GM13977 (cell line): ENCODE measurements around the gene HECTD3.

ENCODE experiments used
- DNase-seq: peaks from one replicate; pipeline ENCODE4 v3.0.0; 2012; ENCODE audit warnings: low spot score
- in situ Hi-C: fragments of 300-500 bp; cut with MboI; formaldehyde crosslinking; loops from one replicate; pipeline ENCODE4 v1.12.0; 2022; ENCODE audit warnings: low sequenced_read_pairs, low pct_unique_long_range_greater_than_20kb, mixed read lengths, inconsistent platforms; ENCODE audit not compliant: unreplicated experiment
- TF ChIP-seq, protein P1 (sequence below): IDR thresholded peaks from 2 replicates; pipeline ENCODE4 v1.5.1; 2012; ENCODE audit warnings: mild to moderate bottlenecking, control low read depth; ENCODE audit not compliant: insufficient read depth; ENCODE audit errors: extremely low read depth, missing control alignments

The HECTD3 gene

DNA sequence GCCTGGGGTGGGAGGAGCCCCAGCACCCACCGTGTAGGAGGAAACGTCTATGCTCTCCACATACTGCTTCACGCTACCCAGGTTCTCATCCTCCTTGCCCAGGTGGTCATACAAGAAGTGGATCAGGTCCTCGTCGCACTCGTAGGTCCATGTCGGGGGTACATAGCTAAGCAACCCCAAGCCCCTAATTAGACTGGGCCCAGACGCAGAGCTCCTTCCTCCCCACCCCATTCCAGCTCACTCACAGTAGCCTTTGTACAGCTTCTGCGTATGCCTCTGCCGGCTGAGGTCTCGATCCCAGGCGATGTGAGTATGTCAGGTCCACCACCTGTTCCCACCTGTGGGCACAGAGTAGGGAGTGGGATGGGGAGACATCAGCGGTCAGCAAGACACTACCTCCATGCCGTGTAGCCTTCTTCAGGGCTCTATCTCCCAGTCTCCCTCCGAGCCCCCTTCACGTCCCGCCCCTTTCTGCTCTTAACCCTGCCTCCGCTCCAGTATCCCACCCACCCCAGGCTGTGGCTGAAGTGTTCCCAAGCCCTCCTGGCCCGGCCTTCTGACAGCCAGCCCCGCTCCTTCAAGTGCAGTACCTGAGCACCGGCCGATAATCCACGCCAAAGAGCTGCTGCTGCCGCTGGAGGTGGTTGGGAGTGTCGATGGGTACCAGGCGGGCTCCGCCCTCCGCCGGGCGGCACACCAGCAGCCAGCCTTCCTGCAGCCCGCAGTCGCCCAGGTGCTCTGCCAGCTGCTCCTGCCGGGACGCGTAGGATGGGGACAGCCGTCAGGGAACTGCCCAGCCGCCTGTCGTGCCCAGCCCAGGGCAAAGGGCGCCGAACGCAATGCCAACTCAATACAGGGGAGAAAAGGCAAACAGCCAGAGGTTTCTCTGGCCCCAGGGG lies 919 bp downstream of the HECTD3 start:
- no peak for DNase-seq
- in situ Hi-C loops, result loop anchor here (25.0 kb wide), 1 partner anchor 477 kb away; the partner anchor contains the start of gene TESK2
- TF ChIP-seq, protein P1, sequence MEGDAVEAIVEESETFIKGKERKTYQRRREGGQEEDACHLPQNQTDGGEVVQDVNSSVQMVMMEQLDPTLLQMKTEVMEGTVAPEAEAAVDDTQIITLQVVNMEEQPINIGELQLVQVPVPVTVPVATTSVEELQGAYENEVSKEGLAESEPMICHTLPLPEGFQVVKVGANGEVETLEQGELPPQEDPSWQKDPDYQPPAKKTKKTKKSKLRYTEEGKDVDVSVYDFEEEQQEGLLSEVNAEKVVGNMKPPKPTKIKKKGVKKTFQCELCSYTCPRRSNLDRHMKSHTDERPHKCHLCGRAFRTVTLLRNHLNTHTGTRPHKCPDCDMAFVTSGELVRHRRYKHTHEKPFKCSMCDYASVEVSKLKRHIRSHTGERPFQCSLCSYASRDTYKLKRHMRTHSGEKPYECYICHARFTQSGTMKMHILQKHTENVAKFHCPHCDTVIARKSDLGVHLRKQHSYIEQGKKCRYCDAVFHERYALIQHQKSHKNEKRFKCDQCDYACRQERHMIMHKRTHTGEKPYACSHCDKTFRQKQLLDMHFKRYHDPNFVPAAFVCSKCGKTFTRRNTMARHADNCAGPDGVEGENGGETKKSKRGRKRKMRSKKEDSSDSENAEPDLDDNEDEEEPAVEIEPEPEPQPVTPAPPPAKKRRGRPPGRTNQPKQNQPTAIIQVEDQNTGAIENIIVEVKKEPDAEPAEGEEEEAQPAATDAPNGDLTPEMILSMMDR, result no peak

- TF ChIP-seq, protein P1, result no peak
- no peak for DNase-seq
- in situ Hi-C loops, result loop anchor here (25.0 kb wide), 1 partner anchor 478 kb away; the partner anchor contains the start of gene TESK2
These were observed 1.7 kb downstream of the HECTD3 start for GRCh38 chr1:45009296-45009865.

DNA sequence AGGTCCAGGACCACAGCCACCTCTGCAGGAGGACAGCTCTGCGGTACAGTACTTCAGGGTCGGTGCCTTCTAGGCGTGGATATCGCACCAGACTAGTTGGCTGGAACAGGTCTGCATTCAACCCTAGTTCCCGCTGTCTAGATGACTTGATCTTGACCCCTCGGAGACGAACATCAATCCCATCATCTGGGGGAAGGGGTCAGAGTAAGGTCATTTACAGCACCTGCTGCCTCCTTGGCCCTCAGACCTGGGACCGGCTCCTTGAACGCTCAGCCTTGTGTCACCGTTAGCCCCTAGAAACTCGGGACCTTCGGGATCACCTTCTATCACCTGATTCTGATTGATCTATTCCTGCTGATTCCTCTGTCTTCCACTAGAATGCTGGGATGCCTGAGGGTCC lies 2.6 kb downstream of the HECTD3 start:
- in situ Hi-C loops, result loop anchor here (25.0 kb wide), 1 partner anchor 479 kb away; the partner anchor contains the start of gene TESK2
- no peak for DNase-seq
- TF ChIP-seq, protein P1, result no peak

- in situ Hi-C loops, result loop anchor here (25.0 kb wide), 1 partner anchor 479 kb away; the partner anchor contains the start of gene TESK2
- TF ChIP-seq, protein P1, result no peak
- no peak for DNase-seq
These were observed 3.0 kb downstream of the HECTD3 start for GRCh38 chr1:45008076-45008475.

GRCh38 chr1:45007311-45007710 lies 3.8 kb downstream of the HECTD3 start:
- in situ Hi-C loops, result loop anchor here (25.0 kb wide), 1 partner anchor 480 kb away; the partner anchor contains the start of gene TESK2
- TF ChIP-seq, protein P1, result no peak
- DNase-seq, result no peak

- DNase-seq, result no peak
- TF ChIP-seq, protein P1, result no peak
- in situ Hi-C loops, result loop anchor here (25.0 kb wide), 1 partner anchor 482 kb away; the partner anchor contains the start of gene TESK2
These were observed 5.4 kb downstream of the HECTD3 start for GRCh38 chr1:45005761-45006160.
